AG04449 (cell line): ENCODE data around the gene FPR1.

Source experiments
- CTCF ChIA-PET: fragments of 350-600 bp; formaldehyde crosslinking; extraction: SDS; loops from one replicate; lab custom pipeline; 2021; ENCODE audit warnings: antibody characterized with exemption; lab: Yijun Ruan, JAX
- POLR2A ChIA-PET: fragments of 400-600, 350-600 bp; formaldehyde crosslinking; extraction: SDS; loops from one replicate; lab custom pipeline; 2020; ENCODE audit warnings: antibody characterized with exemption, inconsistent platforms; lab: Yijun Ruan, JAX
- DNase-seq: peaks from one replicate; pipeline ENCODE4 v3.0.0-alpha.2; 2010; ENCODE audit warnings: low read depth, low spot score
- H3K4me3 ChIP-seq: 2 replicates; pipeline ENCODE4 v1.5.1; 2011; ENCODE audit warnings: low read depth, mild to moderate bottlenecking, control low read depth, low read length
- CTCF ChIP-seq: IDR thresholded peaks from one replicate; pipeline ENCODE4 v1.5.1; 2011; ENCODE audit warnings: mild to moderate bottlenecking, moderate library complexity, low read length, control low read depth, inconsistent platforms; ENCODE audit not compliant: insufficient read depth; ENCODE audit errors: missing control alignments

Gene FPR1

GRCh38 chr19:51697169-51697776 lies 54.4 kb downstream of the FPR1 start:
- ChIA-PET POLR2A (no interaction called here), CTCF (no interaction called here)
- H3K4me3 ChIP-seq: no peak overlapping the region
- no peak for DNase-seq
- no peak for TF ChIP-seq CTCF

GRCh38 chr19:51696606-51697005 lies 55.1 kb downstream of the FPR1 start:
- no peak overlapping the region for H3K4me3 ChIP-seq
- CTCF ChIA-PET: no interaction called here
- no peak for TF ChIP-seq CTCF
- no peak for DNase-seq
- POLR2A ChIA-PET: no interaction called here
